Measurements from ENCODE around the gene TBX1. TPM values are rescaled to one million over a fixed set of nuclear protein-coding genes. Genes with fewer than 3 reads are reported as not detected.

TBX1 gene
- total RNA-seq, 4 donors from 2014 or later = 1.6 to 7.0 (median 4.8) TPM

GRCh38 chr22:19786959-19787848, 26.6 kb downstream of the TBX1 start:
- DNase-seq (ENCODE audit: low spot score in 2 of 2) = no peak
- WGBS = 93% methylated on average over 15 of the region's 28 CpGs
- no peaks in the 10 kb centered on the region for H3K9me3 ChIP-seq
- H3K4me3 ChIP-seq = no peak overlapping the region
- TF ChIP-seq EP300 (IDR thresholded peaks at IDR 0.05) (no peak), POLR2A (IDR thresholded peaks at IDR 0.05) (no peak), POLR2AphosphoS5 (IDR thresholded peaks at IDR 0.05) (no peak), CTCF (IDR thresholded peaks at IDR 0.05) (no peak)
- no peaks in the 10 kb centered on the region for H3K4me1 ChIP-seq
- H3K27ac ChIP-seq = no peak overlapping the region
- peaks cover 23% of the 10 kb centered on the region for H3K36me3 ChIP-seq
- H3K27me3 ChIP-seq = no peaks in the 10 kb centered on the region

GRCh38 chr22:19787849-19788141, 27.2 kb downstream of the TBX1 start:
- no peak overlapping the region for H3K4me3 ChIP-seq
- no peaks in the 10 kb centered on the region for H3K4me1 ChIP-seq
- WGBS = 95% methylated on average over 9 of the region's 9 CpGs

GRCh38 chr22:19788661-19789225, 28.2 kb downstream of the TBX1 start:
- Histone ChIP-seq H3K4me3 (no peak overlapping the region), H3K9me3 (no peaks in the 10 kb centered on the region), H3K27me3 (no peaks in the 10 kb centered on the region), H3K36me3 (peaks cover 23% of the 10 kb centered on the region), H3K27ac (no peak overlapping the region), H3K4me1 (no peaks in the 10 kb centered on the region)
- no peak for DNase-seq (ENCODE audit: low spot score in 2 of 2)
- TF ChIP-seq EP300 (IDR thresholded peaks at IDR 0.05) (no peak), POLR2AphosphoS5 (IDR thresholded peaks at IDR 0.05) (no peak), CTCF (IDR thresholded peaks at IDR 0.05) (no peak), POLR2A (IDR thresholded peaks at IDR 0.05) (no peak)
- 97% methylated on average over 15 of the region's 34 CpGs for WGBS

More at GRCh38 chr22:19787849-19788141, 27.2 kb downstream of the TBX1 start:
- Histone ChIP-seq H3K27ac (no peak overlapping the region), H3K9me3 (no peaks in the 10 kb centered on the region), H3K27me3 (no peaks in the 10 kb centered on the region), H3K36me3 (peaks cover 23% of the 10 kb centered on the region)
- no peak for DNase-seq (ENCODE audit: low spot score in 2 of 2)
- TF ChIP-seq POLR2A (IDR thresholded peaks at IDR 0.05) (no peak), POLR2AphosphoS5 (IDR thresholded peaks at IDR 0.05) (no peak), CTCF (IDR thresholded peaks at IDR 0.05) (no peak), EP300 (IDR thresholded peaks at IDR 0.05) (no peak)

GRCh38 chr22:19789406-19789805, 28.8 kb downstream of the TBX1 start:
- H3K27me3 ChIP-seq = no peaks in the 10 kb centered on the region
- WGBS = 90% methylated on average over 12 of the region's 16 CpGs

More at GRCh38 chr22:19789406-19789805, 28.8 kb downstream of the TBX1 start:
- no peak overlapping the region for H3K4me3 ChIP-seq
- H3K9me3 ChIP-seq = no peaks in the 10 kb centered on the region
- no peak for DNase-seq (ENCODE audit: low spot score in 2 of 2)
- H3K36me3 ChIP-seq = peaks cover 20% of the 10 kb centered on the region
- no peaks in the 10 kb centered on the region for H3K4me1 ChIP-seq
- H3K27ac ChIP-seq = no peak overlapping the region
- TF ChIP-seq POLR2AphosphoS5 (IDR thresholded peaks at IDR 0.05) (no peak), CTCF (IDR thresholded peaks at IDR 0.05) (no peak), POLR2A (IDR thresholded peaks at IDR 0.05) (no peak), EP300 (IDR thresholded peaks at IDR 0.05) (no peak)
